ENCODE results near the gene TNFSF15.

Gene TNFSF15

GRCh38 chr9:114805670-114806525 is at the start of gene TNFSF15:
TSS of gene TNFSF15 (minus strand) at chr9:114806039. CDS start at chr9:114806012, 27 bp downstream.
- Mint-ChIP-seq H3K4me3 (peak within 1 kb of the TSS; percentile 71), H3K27me3 (ENCODE audit: low read depth) (peaks cover 30% of the 10 kb centered on the region), H3K27ac (peak within 1 kb of the TSS; percentile 69), H3K36me3 (ENCODE audit: low read depth) (peaks cover 10% of the 10 kb centered on the region), H3K4me1 (ENCODE audit: low read depth) (peaks cover 33% of the 10 kb centered on the region), H3K9me3 (no peaks in the 10 kb centered on the region)

GRCh38 chr9:114855488-114855887 is 49.6 kb upstream of the TNFSF15 start:
- Mint-ChIP-seq H3K27me3 (ENCODE audit: low read depth) (peaks cover 30% of the 10 kb centered on the region), H3K36me3 (ENCODE audit: low read depth) (peaks cover 16% of the 10 kb centered on the region)

GRCh38 chr9:114854736-114855355 is 49.0 kb upstream of the TNFSF15 start:
- Mint-ChIP-seq H3K27me3 (ENCODE audit: low read depth) (peaks cover 30% of the 10 kb centered on the region), H3K36me3 (ENCODE audit: low read depth) (peaks cover 16% of the 10 kb centered on the region), H3K4me3 (no peak overlapping the region), H3K9me3 (peaks cover 14% of the 10 kb centered on the region), H3K27ac (no peak overlapping the region), H3K4me1 (ENCODE audit: low read depth) (peaks cover 8% of the 10 kb centered on the region)

More at GRCh38 chr9:114855488-114855887, 49.6 kb upstream of the TNFSF15 start:
- no peak overlapping the region for H3K4me3 Mint-ChIP-seq
- peaks cover 14% of the 10 kb centered on the region for H3K9me3 Mint-ChIP-seq
- H3K27ac Mint-ChIP-seq: no peak overlapping the region
- peaks cover 12% of the 10 kb centered on the region for H3K4me1 Mint-ChIP-seq (ENCODE audit: low read depth)

- peaks cover 8% of the 10 kb centered on the region for H3K4me1 Mint-ChIP-seq (ENCODE audit: low read depth)
- peaks cover 4% of the 10 kb centered on the region for H3K9me3 Mint-ChIP-seq
- no peak overlapping the region for H3K4me3 Mint-ChIP-seq
- peaks cover 9% of the 10 kb centered on the region for H3K36me3 Mint-ChIP-seq (ENCODE audit: low read depth)
- H3K27me3 Mint-ChIP-seq (ENCODE audit: low read depth): peaks cover 20% of the 10 kb centered on the region
- no peak overlapping the region for H3K27ac Mint-ChIP-seq
Measured at GRCh38 chr9:114853071-114853855, 47.4 kb upstream of the TNFSF15 start.

- H3K27ac Mint-ChIP-seq: no peak overlapping the region
- H3K36me3 Mint-ChIP-seq (ENCODE audit: low read depth): peaks cover 7% of the 10 kb centered on the region
- H3K27me3 Mint-ChIP-seq (ENCODE audit: low read depth): peaks cover 15% of the 10 kb centered on the region
- no peak overlapping the region for H3K4me3 Mint-ChIP-seq
- H3K4me1 Mint-ChIP-seq (ENCODE audit: low read depth): peaks cover 8% of the 10 kb centered on the region
- H3K9me3 Mint-ChIP-seq: no peaks in the 10 kb centered on the region
Measured at GRCh38 chr9:114852050-114852594, 46.3 kb upstream of the TNFSF15 start.

GRCh38 chr9:114851306-114851705 is 45.5 kb upstream of the TNFSF15 start:
- Mint-ChIP-seq H3K4me3 (no peak overlapping the region), H3K27ac (no peak overlapping the region), H3K36me3 (ENCODE audit: low read depth) (peaks cover 4% of the 10 kb centered on the region), H3K4me1 (ENCODE audit: low read depth) (peaks cover 8% of the 10 kb centered on the region), H3K9me3 (no peaks in the 10 kb centered on the region), H3K27me3 (ENCODE audit: low read depth) (peaks cover 8% of the 10 kb centered on the region)

- Mint-ChIP-seq H3K27me3 (ENCODE audit: low read depth) (peaks cover 3% of the 10 kb centered on the region), H3K4me3 (no peak overlapping the region), H3K4me1 (ENCODE audit: low read depth) (peaks cover 8% of the 10 kb centered on the region), H3K36me3 (ENCODE audit: low read depth) (peaks cover 4% of the 10 kb centered on the region), H3K9me3 (no peaks in the 10 kb centered on the region), H3K27ac (no peak overlapping the region)
Measured at GRCh38 chr9:114850871-114851270, 45.0 kb upstream of the TNFSF15 start.

- Mint-ChIP-seq H3K36me3 (ENCODE audit: low read depth) (peaks cover 4% of the 10 kb centered on the region), H3K4me1 (ENCODE audit: low read depth) (peaks cover 8% of the 10 kb centered on the region), H3K9me3 (no peaks in the 10 kb centered on the region), H3K27me3 (ENCODE audit: low read depth) (peaks cover 3% of the 10 kb centered on the region), H3K4me3 (no peak overlapping the region), H3K27ac (no peak overlapping the region)
Measured at GRCh38 chr9:114849450-114849849, 43.6 kb upstream of the TNFSF15 start.

GRCh38 chr9:114847492-114848417 is 41.9 kb upstream of the TNFSF15 start:
- H3K4me1 Mint-ChIP-seq (ENCODE audit: low read depth): peaks cover 8% of the 10 kb centered on the region
- H3K9me3 Mint-ChIP-seq: no peaks in the 10 kb centered on the region
- no peak overlapping the region for H3K27ac Mint-ChIP-seq
- peaks cover 2% of the 10 kb centered on the region for H3K36me3 Mint-ChIP-seq (ENCODE audit: low read depth)
- H3K27me3 Mint-ChIP-seq (ENCODE audit: low read depth): no peaks in the 10 kb centered on the region
- H3K4me3 Mint-ChIP-seq: no peak overlapping the region

GRCh38 chr9:114845373-114845772 is 39.5 kb upstream of the TNFSF15 start:
- peaks cover 10% of the 10 kb centered on the region for H3K27me3 Mint-ChIP-seq (ENCODE audit: low read depth)
- peaks cover 18% of the 10 kb centered on the region for H3K9me3 Mint-ChIP-seq
- no peak overlapping the region for H3K4me3 Mint-ChIP-seq
- peaks cover 16% of the 10 kb centered on the region for H3K36me3 Mint-ChIP-seq (ENCODE audit: low read depth)
- H3K27ac Mint-ChIP-seq: no peak overlapping the region
- no peaks in the 10 kb centered on the region for H3K4me1 Mint-ChIP-seq (ENCODE audit: low read depth)

- Mint-ChIP-seq H3K27ac (no peak overlapping the region), H3K9me3 (peaks cover 21% of the 10 kb centered on the region), H3K36me3 (ENCODE audit: low read depth) (peaks cover 17% of the 10 kb centered on the region), H3K27me3 (ENCODE audit: low read depth) (peaks cover 10% of the 10 kb centered on the region), H3K4me3 (no peak overlapping the region), H3K4me1 (ENCODE audit: low read depth) (no peaks in the 10 kb centered on the region)
Measured at GRCh38 chr9:114844766-114845165, 38.9 kb upstream of the TNFSF15 start.

- peaks cover 13% of the 10 kb centered on the region for H3K27me3 Mint-ChIP-seq (ENCODE audit: low read depth)
- H3K27ac Mint-ChIP-seq: no peak overlapping the region
- H3K9me3 Mint-ChIP-seq: peaks cover 27% of the 10 kb centered on the region
- H3K4me1 Mint-ChIP-seq (ENCODE audit: low read depth): peaks cover 24% of the 10 kb centered on the region
- H3K36me3 Mint-ChIP-seq (ENCODE audit: low read depth): peaks cover 30% of the 10 kb centered on the region
- H3K4me3 Mint-ChIP-seq: no peak overlapping the region
Measured at GRCh38 chr9:114837923-114838322, 32.1 kb upstream of the TNFSF15 start.

- H3K27me3 Mint-ChIP-seq (ENCODE audit: low read depth): peaks cover 9% of the 10 kb centered on the region
- H3K4me3 Mint-ChIP-seq: peak overlapping the region; percentile 9
- H3K27ac Mint-ChIP-seq: no peak overlapping the region
- peaks cover 23% of the 10 kb centered on the region for H3K9me3 Mint-ChIP-seq
- peaks cover 31% of the 10 kb centered on the region for H3K36me3 Mint-ChIP-seq (ENCODE audit: low read depth)
- peaks cover 24% of the 10 kb centered on the region for H3K4me1 Mint-ChIP-seq (ENCODE audit: low read depth)
Measured at GRCh38 chr9:114836769-114837168, 30.9 kb upstream of the TNFSF15 start.

Data from T-helper 1 cell treated with Interleukin-12 subunit alpha and Interleukin-12 subunit beta and Interleukin-4 antibody, amounts not matched to agents 30 μg/mL and 1 μg/mL, for 36 hours (primary cell).